ENCODE results near the gene ATG7. TPM values are rescaled to one million over a fixed set of nuclear protein-coding genes. Genes with fewer than 3 reads are reported as not detected.
"Not testable (repeated sequence)": the region's sequence is repeated elsewhere in the genome, so short reads cannot be mapped to it uniquely, and the experiment has no call there.

Gene ATG7
- total and polyA plus RNA-seq, 8 donors, result 25.0 to 73.3 (median 29.6) TPM

DNA sequence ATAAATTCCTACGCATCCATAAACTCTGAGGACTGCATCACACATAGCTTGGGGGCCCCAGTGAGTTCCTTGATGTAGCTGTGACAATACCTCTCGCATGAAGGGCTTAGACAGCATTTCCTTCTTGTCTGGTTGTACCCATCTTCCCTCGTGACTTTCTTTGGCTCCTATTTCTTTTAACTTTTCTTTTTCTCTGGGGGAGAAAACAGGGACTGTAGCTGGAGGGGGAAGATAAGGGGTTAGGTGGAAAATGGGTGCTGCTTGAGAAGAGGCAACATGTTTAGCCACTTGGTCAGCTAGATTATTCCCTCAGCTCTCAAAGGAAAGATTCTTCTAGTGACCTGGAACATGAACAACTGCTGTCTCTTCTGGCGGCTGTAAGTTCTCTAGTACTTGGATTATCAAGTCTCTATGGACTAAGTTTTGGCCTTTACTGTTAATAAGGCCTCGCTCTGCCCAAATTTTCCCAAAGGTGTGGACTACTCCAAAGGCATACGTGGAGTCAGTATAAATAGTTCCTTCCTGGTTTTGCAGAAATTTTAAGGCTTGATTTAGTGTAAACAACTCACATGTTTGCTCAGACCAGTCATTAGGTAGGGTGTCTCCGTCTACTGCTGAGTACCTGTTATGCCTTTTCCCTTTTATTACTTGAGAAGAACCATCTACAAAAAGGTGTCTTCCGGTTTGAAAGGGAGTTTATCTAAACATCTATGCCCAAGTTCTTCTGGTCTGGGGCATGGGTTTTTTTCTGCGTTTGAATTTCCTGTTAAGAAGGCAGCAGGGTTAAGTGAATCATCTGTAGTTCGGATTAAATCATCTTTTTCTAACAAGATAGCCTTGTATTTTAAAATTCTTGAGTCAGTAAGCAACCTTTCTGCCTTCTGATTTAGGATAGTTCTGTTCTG is 21.0 kb upstream of the ATG7 start:
- Histone ChIP-seq H3K4me3 (no peak overlapping the region), H3K27ac (no peak overlapping the region), H3K9me3 (no peaks in the 10 kb centered on the region), H3K27me3 (no peaks in the 10 kb centered on the region), H3K4me1 (no peaks in the 10 kb centered on the region), H3K36me3 (no peaks in the 10 kb centered on the region)
- TF ChIP-seq, protein P1, sequence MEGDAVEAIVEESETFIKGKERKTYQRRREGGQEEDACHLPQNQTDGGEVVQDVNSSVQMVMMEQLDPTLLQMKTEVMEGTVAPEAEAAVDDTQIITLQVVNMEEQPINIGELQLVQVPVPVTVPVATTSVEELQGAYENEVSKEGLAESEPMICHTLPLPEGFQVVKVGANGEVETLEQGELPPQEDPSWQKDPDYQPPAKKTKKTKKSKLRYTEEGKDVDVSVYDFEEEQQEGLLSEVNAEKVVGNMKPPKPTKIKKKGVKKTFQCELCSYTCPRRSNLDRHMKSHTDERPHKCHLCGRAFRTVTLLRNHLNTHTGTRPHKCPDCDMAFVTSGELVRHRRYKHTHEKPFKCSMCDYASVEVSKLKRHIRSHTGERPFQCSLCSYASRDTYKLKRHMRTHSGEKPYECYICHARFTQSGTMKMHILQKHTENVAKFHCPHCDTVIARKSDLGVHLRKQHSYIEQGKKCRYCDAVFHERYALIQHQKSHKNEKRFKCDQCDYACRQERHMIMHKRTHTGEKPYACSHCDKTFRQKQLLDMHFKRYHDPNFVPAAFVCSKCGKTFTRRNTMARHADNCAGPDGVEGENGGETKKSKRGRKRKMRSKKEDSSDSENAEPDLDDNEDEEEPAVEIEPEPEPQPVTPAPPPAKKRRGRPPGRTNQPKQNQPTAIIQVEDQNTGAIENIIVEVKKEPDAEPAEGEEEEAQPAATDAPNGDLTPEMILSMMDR (IDR thresholded peaks at IDR 0.05), result no peak
- intact Hi-C loops (cut with DNase I), result no loop called here
- DNase-seq (no peak), ATAC-seq (no peak)

DNA sequence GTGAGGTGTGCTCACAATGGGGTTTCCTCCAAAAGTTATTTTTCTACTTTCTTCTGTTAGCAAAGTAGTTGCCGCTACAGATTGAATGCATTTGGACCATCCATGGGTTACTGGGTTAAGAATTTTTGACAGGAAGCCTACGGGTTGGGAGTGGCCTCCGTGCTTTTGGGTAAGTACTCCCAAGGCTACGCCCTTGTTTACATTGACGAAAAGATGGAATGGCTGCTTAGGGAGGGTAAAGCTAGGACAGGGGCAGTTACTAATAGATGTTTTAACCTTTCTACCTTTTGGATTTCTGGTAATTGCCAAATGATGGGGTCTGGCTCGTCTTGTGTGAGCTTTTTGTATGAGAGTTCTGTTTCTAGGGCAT is 20.4 kb upstream of the ATG7 start:
- Histone ChIP-seq H3K9me3 (no peaks in the 10 kb centered on the region), H3K27me3 (no peaks in the 10 kb centered on the region), H3K27ac (no peak overlapping the region), H3K4me1 (no peaks in the 10 kb centered on the region), H3K4me3 (no peak overlapping the region), H3K36me3 (no peaks in the 10 kb centered on the region)
- DNase-seq, result no peak
- no peak for ATAC-seq
- TF ChIP-seq, protein P1 (IDR thresholded peaks at IDR 0.05), result no peak
- intact Hi-C loops (cut with DNase I), result no loop called here

DNA sequence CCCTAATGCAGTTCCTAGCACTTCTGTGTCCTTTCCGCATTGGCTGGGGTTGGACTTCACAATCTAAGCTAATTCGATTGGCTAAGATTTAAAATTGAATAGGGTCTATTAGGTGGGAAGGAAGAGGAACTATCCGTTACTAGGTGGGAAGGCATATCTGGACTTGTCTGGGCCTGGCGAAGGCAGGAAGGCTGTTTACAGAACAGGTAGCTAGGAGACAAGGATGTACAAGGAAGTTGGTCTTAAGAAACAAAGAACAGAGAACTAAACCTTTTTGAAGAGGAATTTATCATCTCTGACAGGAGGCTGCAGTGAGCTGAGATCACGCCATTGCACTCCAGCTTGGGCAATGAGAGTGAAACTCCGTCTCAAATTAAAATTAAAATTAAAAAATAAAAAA is 17.3 kb upstream of the ATG7 start:
- ATAC-seq, result no peak
- no peaks in the 10 kb centered on the region for H3K4me1 ChIP-seq
- H3K4me3 ChIP-seq, result no peak overlapping the region
- H3K27me3 ChIP-seq, result no peaks in the 10 kb centered on the region
- DNase-seq, result no peak
- TF ChIP-seq, protein P1 (IDR thresholded peaks at IDR 0.05), result no peak
- no peak overlapping the region for H3K27ac ChIP-seq
- no peaks in the 10 kb centered on the region for H3K9me3 ChIP-seq
- intact Hi-C loops (cut with DNase I), result no loop called here
- H3K36me3 ChIP-seq, result peaks cover 0 to 6% of the 10 kb centered on the region in 2 donors

GRCh38 chr3:11255537-11255936 is 16.7 kb upstream of the ATG7 start:
- H3K9me3 ChIP-seq; DNase-seq; H3K27me3 ChIP-seq; ATAC-seq; intact Hi-C loops (cut with DNase I); H3K4me3 ChIP-seq; H3K27ac ChIP-seq; H3K4me1 ChIP-seq; H3K36me3 ChIP-seq: not testable (repeated sequence)

DNA sequence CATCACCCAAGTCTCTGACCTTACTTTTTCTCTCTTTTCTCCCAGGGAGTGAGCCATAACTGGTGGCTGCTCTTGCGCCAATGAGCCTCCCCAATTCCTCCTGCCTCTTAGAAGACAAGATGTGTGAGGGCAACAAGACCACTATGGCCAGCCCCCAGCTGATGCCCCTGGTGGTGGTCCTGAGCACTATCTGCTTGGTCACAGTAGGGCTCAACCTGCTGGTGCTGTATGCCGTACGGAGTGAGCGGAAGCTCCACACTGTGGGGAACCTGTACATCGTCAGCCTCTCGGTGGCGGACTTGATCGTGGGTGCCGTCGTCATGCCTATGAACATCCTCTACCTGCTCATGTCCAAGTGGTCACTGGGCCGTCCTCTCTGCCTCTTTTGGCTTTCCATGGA is 13.2 kb upstream of the ATG7 start:
- TF ChIP-seq, protein P1 (IDR thresholded peaks at IDR 0.05), result no peak
- no peaks in the 10 kb centered on the region for H3K4me1 ChIP-seq
- intact Hi-C loops (cut with DNase I), result no loop called here

More for the DNA sequence above, 13.2 kb upstream of the ATG7 start:
- Histone ChIP-seq H3K27ac (no peak overlapping the region), H3K27me3 (no peaks in the 10 kb centered on the region), H3K4me3 (no peak overlapping the region), H3K36me3 (peaks cover 0 to 6% of the 10 kb centered on the region in 2 donors), H3K9me3 (no peaks in the 10 kb centered on the region)
- DNase-seq, result no peak
- ATAC-seq, result no peak
